Measurements from ENCODE around the gene ADSS2.

DNA sequence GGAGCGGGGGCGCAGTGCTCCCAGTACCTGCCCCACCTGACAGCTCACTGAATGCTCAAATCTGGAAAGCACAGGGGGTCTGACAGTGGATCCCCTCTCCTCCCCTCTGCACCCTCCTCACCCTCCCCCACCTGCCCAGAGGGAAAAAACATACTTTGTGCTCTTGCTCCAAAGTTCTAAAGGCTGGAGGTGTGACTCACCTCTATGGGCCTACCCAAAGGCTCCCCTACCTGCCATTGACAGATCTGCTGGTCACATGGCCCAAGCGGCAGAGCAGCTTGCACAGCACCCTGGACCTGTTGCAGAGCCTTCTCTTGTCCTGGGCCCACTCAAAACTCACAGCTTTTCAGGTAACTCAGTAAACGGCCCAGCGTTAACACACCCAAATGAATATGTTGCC lies 55.7 kb downstream of the ADSS2 start:
- TF ChIP-seq EP300 (IDR thresholded peaks at IDR 0.05) (no peak), POLR2AphosphoS5 (IDR thresholded peaks at IDR 0.05) (no peak)
- TF ChIP-seq, protein P1, sequence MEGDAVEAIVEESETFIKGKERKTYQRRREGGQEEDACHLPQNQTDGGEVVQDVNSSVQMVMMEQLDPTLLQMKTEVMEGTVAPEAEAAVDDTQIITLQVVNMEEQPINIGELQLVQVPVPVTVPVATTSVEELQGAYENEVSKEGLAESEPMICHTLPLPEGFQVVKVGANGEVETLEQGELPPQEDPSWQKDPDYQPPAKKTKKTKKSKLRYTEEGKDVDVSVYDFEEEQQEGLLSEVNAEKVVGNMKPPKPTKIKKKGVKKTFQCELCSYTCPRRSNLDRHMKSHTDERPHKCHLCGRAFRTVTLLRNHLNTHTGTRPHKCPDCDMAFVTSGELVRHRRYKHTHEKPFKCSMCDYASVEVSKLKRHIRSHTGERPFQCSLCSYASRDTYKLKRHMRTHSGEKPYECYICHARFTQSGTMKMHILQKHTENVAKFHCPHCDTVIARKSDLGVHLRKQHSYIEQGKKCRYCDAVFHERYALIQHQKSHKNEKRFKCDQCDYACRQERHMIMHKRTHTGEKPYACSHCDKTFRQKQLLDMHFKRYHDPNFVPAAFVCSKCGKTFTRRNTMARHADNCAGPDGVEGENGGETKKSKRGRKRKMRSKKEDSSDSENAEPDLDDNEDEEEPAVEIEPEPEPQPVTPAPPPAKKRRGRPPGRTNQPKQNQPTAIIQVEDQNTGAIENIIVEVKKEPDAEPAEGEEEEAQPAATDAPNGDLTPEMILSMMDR (IDR thresholded peaks at IDR 0.05) = no peak
